Peyer's patch (tissue), 4 donors: Measurements from ENCODE around the gene SYNDIG1.

Source experiments
- CTCF ChIP-seq, 6 experiments: fragments of 450-650 bp in 4 of 6; fragments of 200-600 bp in 2 of 6; sonication (generic) in 1 of 6; IDR thresholded peaks; one replicate each; pipeline ENCODE4 v1.5.1; 2017 to 2019; ENCODE audit warnings: antibody characterized with exemption in 6 of 6, mild to moderate bottlenecking in 3 of 6, moderate library complexity in 1 of 6
- POLR2A ChIP-seq, 2 donors: fragments of 450-650 bp; IDR thresholded peaks; one replicate each; pipeline ENCODE4 v1.5.1; 2017; ENCODE audit warnings: antibody characterized with exemption in 2 of 2, mild to moderate bottlenecking in 2 of 2, moderate library complexity in 2 of 2

- no peak for TF ChIP-seq CTCF (IDR thresholded peaks at IDR 0.05)
- TF ChIP-seq POLR2A (IDR thresholded peaks at IDR 0.05): no peak
These were observed 224.2 kb downstream of the SYNDIG1 start for GRCh38 chr20:24693466-24694156.
